NCI-H345 treated with DMSO at 0.1 percent for 48 hours (cell line): ENCODE data around the gene PPARG.
"Not testable (repeated sequence)": the region's sequence is repeated elsewhere in the genome, so short reads cannot be mapped to it uniquely, and the experiment has no call there.

Source experiments
- DNase-seq: peaks from one replicate; lab custom pipeline; 2025; ENCODE audit not compliant: unreplicated experiment; lab: John Stamatoyannopoulos, UW

PPARG gene

GRCh38 chr3:12439161-12439940 is 150.5 kb downstream of the PPARG start:
- DNase-seq = no peak

GRCh38 chr3:12440927-12441714 is 152.3 kb downstream of the PPARG start:
- no peak for DNase-seq

GRCh38 chr3:12442654-12443501 is 154.0 kb downstream of the PPARG start:
- DNase-seq = no peak

GRCh38 chr3:12443781-12444522 is 155.1 kb downstream of the PPARG start:
- no peak for DNase-seq

- DNase-seq = no peak
Measured at GRCh38 chr3:12444582-12445471, 156.0 kb downstream of the PPARG start.

- no peak for DNase-seq
Measured at GRCh38 chr3:12445523-12446240, 156.8 kb downstream of the PPARG start.

GRCh38 chr3:12446298-12446697 is 157.4 kb downstream of the PPARG start:
- no peak for DNase-seq

- DNase-seq = no peak
Measured at GRCh38 chr3:12447075-12447474, 158.2 kb downstream of the PPARG start.

- DNase-seq = not testable (repeated sequence)
Measured at GRCh38 chr3:12448404-12449202, 159.7 kb downstream of the PPARG start.

GRCh38 chr3:12449889-12450682 is 161.2 kb downstream of the PPARG start:
- DNase-seq = no peak

- DNase-seq = no peak
Measured at GRCh38 chr3:12451481-12451880, 162.6 kb downstream of the PPARG start.

GRCh38 chr3:12451960-12452359 is 163.1 kb downstream of the PPARG start:
- no peak for DNase-seq

GRCh38 chr3:12452361-12453330 is 163.8 kb downstream of the PPARG start:
- no peak for DNase-seq

GRCh38 chr3:12454076-12454815 is 165.4 kb downstream of the PPARG start:
- no peak for DNase-seq

GRCh38 chr3:12454816-12455121 is 165.9 kb downstream of the PPARG start:
- no peak for DNase-seq

- DNase-seq = no peak
Measured at GRCh38 chr3:12455740-12456139, 166.9 kb downstream of the PPARG start.
